GM12801 (cell line): ENCODE results near the gene ENOX1.

Source experiments
- TF ChIP-seq, protein P1 (sequence below): IDR thresholded peaks from one replicate; pipeline ENCODE4 v1.5.1; 2011; ENCODE audit warnings: control low read depth; ENCODE audit not compliant: insufficient read length; ENCODE audit errors: extremely low read depth

ENOX1 gene

DNA sequence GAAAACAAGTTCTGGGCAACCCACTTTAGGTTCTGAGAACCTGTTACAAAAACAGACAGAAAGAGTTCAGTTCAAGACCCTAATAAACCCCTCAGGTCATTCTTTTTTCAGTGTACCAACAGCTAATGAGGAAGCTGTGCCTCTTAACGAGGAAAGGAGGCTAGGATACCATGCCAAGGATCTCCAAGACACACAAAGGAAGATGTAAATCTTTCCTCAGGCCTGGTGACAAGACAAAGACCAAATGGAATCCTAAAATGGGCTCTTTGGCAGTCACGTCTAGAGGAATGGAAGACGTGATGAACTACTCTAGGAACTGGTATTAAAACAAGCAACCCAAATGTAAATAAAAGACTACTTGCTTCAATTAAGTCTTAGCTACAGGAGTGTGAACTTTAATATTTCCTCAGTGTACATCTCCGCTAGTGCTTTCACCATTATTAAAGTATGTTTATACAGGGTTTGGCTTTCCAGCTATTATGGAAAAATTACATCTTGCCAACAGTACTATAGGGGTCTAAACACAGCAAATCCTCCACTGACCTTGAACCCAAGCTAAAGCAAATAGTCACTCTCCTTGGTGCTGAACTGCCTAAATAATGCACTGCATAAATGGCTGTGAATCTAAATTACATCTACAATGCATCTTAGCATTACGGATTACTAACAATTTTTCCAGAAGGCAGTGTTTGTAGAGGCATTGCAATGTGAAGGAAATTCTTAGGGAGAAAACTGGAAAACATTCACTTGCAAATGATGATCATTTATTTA is 42.3 kb downstream of the ENOX1 start:
- TF ChIP-seq, protein P1, sequence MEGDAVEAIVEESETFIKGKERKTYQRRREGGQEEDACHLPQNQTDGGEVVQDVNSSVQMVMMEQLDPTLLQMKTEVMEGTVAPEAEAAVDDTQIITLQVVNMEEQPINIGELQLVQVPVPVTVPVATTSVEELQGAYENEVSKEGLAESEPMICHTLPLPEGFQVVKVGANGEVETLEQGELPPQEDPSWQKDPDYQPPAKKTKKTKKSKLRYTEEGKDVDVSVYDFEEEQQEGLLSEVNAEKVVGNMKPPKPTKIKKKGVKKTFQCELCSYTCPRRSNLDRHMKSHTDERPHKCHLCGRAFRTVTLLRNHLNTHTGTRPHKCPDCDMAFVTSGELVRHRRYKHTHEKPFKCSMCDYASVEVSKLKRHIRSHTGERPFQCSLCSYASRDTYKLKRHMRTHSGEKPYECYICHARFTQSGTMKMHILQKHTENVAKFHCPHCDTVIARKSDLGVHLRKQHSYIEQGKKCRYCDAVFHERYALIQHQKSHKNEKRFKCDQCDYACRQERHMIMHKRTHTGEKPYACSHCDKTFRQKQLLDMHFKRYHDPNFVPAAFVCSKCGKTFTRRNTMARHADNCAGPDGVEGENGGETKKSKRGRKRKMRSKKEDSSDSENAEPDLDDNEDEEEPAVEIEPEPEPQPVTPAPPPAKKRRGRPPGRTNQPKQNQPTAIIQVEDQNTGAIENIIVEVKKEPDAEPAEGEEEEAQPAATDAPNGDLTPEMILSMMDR: no peak

DNA sequence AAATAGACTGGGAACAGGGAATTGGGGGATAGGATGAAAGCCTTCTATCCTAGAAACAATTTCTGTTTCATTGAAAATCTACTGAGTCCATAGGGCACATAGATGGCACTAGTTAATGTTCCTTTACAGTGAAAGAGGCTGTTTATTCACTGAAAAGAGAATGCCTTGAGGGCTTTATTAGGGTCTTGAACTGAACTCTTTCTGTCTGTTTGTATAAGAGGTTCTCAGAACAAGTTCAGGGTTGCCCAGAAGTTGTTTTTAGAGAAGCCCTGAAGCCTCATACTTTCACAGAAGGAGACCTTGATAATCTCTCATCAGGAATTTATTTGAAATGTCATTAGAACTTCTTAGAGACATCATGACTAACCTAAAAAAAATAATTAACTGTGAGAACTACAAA is 43.9 kb downstream of the ENOX1 start:
- TF ChIP-seq, protein P1: no peak

DNA sequence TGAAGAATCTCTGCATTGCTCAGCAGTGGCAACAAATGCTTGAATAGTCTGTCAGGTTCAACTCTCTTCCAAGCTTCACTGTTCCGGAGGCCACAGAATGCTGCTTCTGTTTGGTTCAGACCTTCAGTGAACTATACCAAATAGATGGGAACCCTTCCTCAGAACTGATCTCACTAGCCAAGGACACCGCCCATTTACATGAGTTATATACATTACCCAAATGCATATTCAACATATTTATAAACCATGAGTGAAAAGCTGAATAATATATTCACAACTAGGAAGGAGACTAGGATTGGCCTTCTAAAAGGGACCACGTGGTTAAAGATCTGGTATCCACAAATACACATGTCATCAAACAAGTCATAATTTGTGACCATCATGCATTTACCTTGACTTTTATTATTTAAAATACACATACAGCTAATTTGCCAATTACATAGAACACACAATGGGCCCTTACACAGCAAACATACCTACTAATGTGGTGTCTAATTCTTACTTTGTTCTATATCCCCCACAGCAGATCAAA is 49.3 kb downstream of the ENOX1 start:
- TF ChIP-seq, protein P1: no peak

DNA sequence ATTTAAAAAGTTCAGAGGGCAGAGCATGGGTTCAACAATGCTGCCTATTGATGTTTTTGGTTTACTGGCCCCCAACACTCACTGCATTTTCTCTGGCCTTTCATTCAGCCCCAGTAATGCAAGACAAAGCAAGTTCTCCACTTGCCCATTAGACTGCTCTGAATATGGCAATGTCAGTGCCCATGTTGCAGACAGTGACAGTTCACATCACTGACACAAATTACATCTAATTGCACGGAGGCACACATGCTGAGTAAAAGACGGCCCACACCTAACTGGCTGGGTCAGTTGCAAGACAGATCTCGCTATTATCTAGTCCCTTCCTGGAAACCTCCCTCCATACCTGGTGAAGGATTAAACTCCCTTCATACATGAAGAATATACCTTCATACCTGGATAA is 54.0 kb downstream of the ENOX1 start:
- TF ChIP-seq, protein P1: no peak

DNA sequence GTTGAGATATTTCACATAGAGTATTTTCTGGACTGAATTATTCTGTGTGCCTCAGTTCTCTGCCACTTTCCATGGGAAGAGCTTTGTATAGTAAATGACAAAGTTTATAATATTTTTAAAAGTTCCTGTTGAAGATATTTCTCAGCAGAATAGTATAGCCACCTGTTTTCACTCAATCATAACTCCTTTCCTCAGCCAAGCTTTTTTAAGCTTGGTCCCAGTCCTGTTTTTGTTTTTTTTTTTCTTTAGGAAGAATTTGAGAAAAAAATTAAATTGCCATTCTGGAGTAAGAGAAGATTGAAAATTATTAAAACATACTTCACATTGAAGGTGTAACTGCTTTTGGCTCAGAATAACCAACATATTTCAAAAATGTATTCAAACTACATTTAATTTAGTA is 55.5 kb downstream of the ENOX1 start:
- TF ChIP-seq, protein P1: no peak

DNA sequence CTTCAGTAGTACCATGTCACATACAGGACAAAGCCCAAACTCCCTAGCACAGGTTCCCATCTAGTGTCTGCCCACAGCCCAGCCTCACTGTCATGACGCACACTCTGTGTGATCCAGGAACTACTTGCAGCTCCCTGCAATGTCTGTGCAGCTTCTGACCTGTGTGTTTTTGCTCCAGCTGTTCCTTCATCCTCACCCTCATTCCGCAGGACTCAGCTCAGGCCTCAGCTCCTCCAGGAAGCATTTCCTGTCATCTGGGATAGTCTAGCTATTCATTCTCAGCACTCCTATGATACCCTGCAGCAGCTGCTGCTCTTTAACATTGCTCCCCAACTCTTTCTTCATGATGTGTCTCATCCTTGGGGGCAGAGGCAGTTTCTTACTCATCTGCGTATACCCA is 56.1 kb downstream of the ENOX1 start:
- TF ChIP-seq, protein P1: no peak

DNA sequence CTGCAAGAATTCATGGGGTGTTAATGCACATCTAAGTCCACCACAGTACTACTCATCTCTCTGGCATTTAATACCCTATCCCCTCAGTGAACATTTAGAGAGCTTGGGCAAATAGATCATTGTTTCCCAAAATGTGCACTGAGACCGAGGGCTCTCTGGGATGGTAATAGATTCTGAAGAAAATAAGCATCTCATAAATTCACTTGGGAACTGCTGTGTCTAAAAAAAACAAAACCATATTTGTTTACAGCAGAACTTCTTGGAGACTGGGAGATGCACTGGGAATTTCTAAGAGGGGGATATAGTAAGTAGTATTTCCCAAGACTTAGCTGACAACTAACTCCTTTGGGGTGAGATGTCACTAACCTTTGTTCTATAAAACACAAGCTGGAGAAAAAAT is 58.4 kb downstream of the ENOX1 start:
- TF ChIP-seq, protein P1: no peak
